T-helper 2 cell (primary cell): ENCODE data around the gene CHTF18.
"Not testable (repeated sequence)": the region's sequence is repeated elsewhere in the genome, so short reads cannot be mapped to it uniquely, and the experiment has no call there.

Source experiments
- DNase-seq, 5 experiments: peaks; one replicate each; pipeline versions ENCODE4 v3.0.0 to v3.0.0-alpha.2; 2012 to 2022
- total RNA-seq, 2 donors: gene quantifications; one replicate each; lab custom pipeline; 2026; lab: John Stamatoyannopoulos, UW

Gene CHTF18
- total RNA-seq: 24.9 to 27.1 reads per million in 2 donors

- peak; percentile 88 to 96 (median 94) for DNase-seq
These were observed at the start of gene CHTF18 for GRCh38 chr16:788399-789126. CHTF18 (plus strand) TSS chr16:788620; CDS start chr16:788685, 65 bp downstream.

- no peak for DNase-seq
These were observed 48.6 kb upstream of the CHTF18 start for GRCh38 chr16:739560-740458.

- no peak for DNase-seq
These were observed 48.0 kb upstream of the CHTF18 start for GRCh38 chr16:740459-740763.

- peak; percentile 83 to 94 (median 86) for DNase-seq
These were observed 47.5 kb upstream of the CHTF18 start, which contains the start of gene CIAO3 for GRCh38 chr16:740764-741505. CIAO3 (minus strand) TSS chr16:740997; CDS start chr16:740985, 12 bp downstream.

- no peak for DNase-seq
These were observed 46.3 kb upstream of the CHTF18 start for GRCh38 chr16:741986-742629.

GRCh38 chr16:742894-743293, 45.5 kb upstream of the CHTF18 start:
- not testable (repeated sequence) for DNase-seq

GRCh38 chr16:743794-744500, 44.5 kb upstream of the CHTF18 start:
- no peak for DNase-seq

GRCh38 chr16:745739-746138, 42.7 kb upstream of the CHTF18 start:
- DNase-seq: no peak

GRCh38 chr16:746637-747036, 41.8 kb upstream of the CHTF18 start:
- DNase-seq: no peak

- DNase-seq: no peak
These were observed 40.3 kb upstream of the CHTF18 start for GRCh38 chr16:747978-748746.

- no peak for DNase-seq
These were observed 39.4 kb upstream of the CHTF18 start for GRCh38 chr16:749010-749409.

- DNase-seq: no peak
These were observed 37.9 kb upstream of the CHTF18 start for GRCh38 chr16:750485-750884.

- no peak for DNase-seq
These were observed 37.0 kb upstream of the CHTF18 start for GRCh38 chr16:751152-752006.

GRCh38 chr16:752007-752312, 36.5 kb upstream of the CHTF18 start:
- no peak for DNase-seq

- not testable (repeated sequence) for DNase-seq
These were observed 34.3 kb upstream of the CHTF18 start for GRCh38 chr16:754121-754607.

- no peak for DNase-seq
These were observed 33.8 kb upstream of the CHTF18 start for GRCh38 chr16:754656-755055.

GRCh38 chr16:756428-756827, 32.0 kb upstream of the CHTF18 start:
- DNase-seq: no peak

- DNase-seq: no peak
These were observed 29.1 kb upstream of the CHTF18 start for GRCh38 chr16:759110-759910.

GRCh38 chr16:760065-760464, 28.4 kb upstream of the CHTF18 start:
- DNase-seq: no peak
